C4-2B (cell line): ENCODE measurements around the gene MAP4K3.

Source experiments
- CTCF ChIP-seq: fragments of 450-650 bp; conservative IDR thresholded peaks from 2 replicates; pipeline ENCODE4 v1.5.1; 2017; ENCODE audit warnings: mild to moderate bottlenecking
- ZFX ChIP-seq: fragments of 450-650 bp; IDR thresholded peaks from 2 replicates; pipeline ENCODE4 v1.6.1; 2017

GRCh38 chr2:39431592-39432316 is 5.3 kb downstream of the MAP4K3 start:
- TF ChIP-seq CTCF = no peak
- no peak for TF ChIP-seq ZFX
